ENCODE data around the gene LMX1B.
A peak's percentile ranks its signal among the peaks of the same experiment; 100 is the strongest.

Gene LMX1B

GRCh38 chr9:126605792-126606482 is 7.8 kb upstream of the LMX1B start:
- DNase-seq, result no peak

DNA sequence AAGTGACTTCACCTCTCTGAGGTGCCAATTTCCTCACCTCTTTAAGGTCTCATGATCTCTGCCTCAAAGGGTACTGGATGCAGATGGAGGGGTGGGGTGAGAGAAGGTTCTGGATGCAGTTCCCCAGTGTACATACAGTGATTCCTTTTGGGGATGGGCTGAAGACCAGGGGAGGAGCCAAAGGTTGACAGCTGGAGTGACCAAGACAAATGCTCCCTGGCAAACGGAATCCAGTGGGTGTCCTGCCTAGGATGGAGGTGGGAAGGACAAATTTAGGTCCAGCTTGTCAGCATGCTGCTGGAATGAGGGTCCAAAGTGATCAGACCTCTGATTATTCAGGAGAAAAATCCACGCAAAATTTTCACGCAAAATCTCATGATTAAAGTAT is 7.3 kb upstream of the LMX1B start:
- no peak for DNase-seq

DNA sequence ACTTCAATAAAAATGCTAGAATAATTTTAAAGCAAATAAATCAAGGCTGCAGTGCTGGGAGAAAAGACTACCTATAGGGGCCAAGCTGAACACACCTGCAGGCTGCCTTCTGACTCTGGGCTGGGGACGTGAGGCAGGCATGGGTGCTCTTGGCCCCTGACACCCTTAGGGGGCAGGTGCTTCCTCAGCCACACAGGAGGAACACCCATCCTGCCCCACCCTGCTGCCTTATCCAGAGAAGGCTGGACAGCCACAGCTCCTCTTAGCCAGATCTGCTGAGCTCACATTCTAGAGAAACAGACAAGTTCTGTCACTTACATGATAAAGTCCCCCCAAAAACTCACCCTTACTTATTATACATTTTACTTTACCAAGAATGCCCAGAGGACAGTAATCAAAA is 6.6 kb upstream of the LMX1B start:
- DNase-seq, result no peak

GRCh38 chr9:126607731-126608130 is 6.0 kb upstream of the LMX1B start:
- no peak for DNase-seq

- no peak for DNase-seq
Observed at GRCh38 chr9:126608551-126608950, 5.2 kb upstream of the LMX1B start.

- no peak for DNase-seq
Observed at GRCh38 chr9:126609191-126609590, 4.5 kb upstream of the LMX1B start.

DNA sequence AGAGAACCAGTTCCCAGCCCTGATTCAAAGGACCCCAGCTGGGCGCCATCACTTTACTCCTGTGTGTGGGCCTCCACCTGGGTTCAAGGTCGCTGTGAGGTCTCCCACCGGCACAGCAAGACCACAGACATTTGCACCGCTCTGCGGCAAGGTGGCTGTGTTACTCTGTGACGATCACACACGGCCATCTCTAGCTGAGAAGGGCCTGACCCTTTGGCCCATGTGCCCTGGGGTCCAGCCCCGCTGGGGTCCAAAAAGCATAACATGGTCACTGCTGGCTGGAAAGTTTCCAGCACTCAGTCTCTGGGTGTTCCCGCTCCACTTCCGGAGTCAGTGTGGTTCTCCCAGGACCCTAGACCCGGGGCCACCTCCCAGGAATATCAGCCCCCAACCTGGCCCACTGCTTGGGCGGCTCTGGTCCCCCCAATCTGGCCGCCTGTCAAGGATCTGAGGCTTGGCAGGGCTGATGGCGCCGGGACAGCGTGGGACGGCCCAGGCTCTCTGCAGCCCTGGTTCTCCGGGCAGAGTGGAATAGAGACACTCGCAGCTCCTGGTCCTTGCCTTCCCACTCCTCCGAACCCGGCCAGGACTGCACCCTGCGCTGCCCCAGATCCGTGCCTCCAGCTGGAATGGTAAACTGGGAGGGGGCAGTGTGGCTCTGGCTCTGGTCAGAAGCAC is 3.9 kb upstream of the LMX1B start:
- DNase-seq, result no peak

DNA sequence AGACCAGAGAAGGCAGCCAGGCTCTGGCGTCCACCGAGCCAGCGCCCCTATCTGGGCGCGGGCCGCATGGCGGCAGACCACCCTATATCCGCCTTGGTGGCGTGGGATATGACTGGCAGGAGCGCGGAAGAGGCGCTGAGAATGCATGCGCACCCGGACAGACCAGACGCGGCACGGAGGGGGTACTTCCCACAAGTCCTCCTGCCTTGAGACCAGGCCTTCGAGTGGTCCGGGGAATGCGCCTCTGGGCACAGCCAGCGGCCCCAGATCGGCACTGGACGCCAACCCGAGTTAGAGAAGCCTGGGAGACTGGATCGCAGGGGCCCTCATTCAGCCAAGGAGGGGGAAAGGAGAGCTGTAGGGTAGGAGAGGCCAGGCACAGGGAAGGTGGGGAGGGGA is 2.5 kb upstream of the LMX1B start:
- no peak for DNase-seq

- peak; percentile 57 for DNase-seq
Observed at GRCh38 chr9:126611592-126612325, 2.0 kb upstream of the LMX1B start.

- DNase-seq, result no peak
Observed at GRCh38 chr9:126612326-126612812, 1.4 kb upstream of the LMX1B start.

- no peak for DNase-seq
Observed at GRCh38 chr9:126612813-126613641, 701 bp upstream of the LMX1B start.

DNA sequence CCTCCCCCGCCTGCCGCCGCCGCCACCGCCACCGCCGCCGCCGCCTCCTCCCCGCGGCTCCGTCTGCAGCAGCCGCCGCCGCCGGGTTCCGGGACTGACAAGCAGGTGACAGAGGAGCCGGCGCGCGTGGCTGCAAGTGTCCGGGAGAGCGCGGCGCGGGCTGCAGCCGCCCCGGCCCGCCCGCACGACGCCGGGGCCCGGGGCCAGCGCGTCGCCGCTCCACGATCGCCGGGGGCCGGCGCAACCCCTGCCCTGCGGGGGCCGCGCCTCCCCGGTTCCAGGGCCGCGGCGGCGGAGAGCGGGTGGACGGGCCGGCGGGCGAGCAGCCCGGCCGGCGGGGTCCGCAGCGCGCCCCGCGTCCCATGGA is 343 bp downstream of the LMX1B start:
- no peak for DNase-seq

- DNase-seq, result no peak
Observed at GRCh38 chr9:126614455-126615244, 922 bp downstream of the LMX1B start.

DNA sequence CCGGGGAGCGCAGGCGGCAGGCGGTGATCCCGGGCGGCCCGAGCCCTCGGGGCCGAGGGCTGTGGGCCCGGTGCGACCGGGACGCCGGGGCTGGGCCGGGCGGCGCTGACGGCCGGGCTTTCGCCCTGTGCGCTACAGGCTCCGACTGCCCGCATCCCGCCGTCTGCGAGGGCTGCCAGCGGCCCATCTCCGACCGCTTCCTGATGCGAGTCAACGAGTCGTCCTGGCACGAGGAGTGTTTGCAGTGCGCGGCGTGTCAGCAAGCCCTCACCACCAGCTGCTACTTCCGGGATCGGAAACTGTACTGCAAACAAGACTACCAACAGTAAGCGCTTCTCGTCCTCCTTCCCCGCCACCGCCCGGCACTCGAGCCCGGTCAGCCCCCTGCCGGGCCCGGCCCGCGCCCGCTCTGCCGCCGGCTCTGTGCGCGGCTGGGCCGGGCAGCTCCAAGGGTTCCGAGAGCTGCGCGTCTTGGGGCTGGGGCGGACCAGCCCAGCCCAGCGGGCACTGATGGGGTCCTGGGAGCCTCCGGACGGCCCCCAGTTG is 1.6 kb downstream of the LMX1B start:
- DNase-seq, result no peak

DNA sequence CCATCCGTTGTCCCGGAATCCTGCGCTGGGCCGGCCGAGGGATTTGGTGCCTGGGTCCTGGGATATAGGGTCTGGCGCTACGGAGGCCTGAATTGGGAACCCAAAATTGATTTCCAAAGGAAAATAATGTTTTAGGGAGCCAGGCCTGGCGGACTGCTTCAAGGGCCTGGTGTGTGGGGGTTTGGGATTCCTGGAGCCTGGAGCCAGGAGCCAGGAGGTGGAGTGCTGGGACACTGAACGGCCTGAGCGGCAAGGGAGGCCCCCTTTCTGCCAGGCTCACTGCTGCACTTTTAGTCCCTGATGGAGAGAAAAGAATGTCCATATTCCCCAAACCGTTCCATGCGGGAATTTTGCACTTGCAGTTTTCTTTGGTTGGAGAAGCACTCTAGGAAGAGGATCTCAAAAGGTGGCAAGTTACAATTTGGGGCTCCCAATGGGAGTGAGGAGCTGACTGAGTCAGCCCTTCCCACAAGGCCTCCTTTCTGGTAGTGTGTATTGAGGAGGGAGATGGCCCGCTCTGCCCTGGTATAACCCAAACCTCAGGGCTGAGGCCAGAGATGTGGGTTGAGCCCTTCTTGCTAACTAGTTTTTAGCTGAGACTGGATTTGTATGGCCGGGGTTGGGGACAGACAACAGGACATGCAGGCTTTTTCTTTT is 2.2 kb downstream of the LMX1B start:
- no peak for DNase-seq

- no peak for DNase-seq
Observed at GRCh38 chr9:126616521-126616976, 2.8 kb downstream of the LMX1B start.

DNA sequence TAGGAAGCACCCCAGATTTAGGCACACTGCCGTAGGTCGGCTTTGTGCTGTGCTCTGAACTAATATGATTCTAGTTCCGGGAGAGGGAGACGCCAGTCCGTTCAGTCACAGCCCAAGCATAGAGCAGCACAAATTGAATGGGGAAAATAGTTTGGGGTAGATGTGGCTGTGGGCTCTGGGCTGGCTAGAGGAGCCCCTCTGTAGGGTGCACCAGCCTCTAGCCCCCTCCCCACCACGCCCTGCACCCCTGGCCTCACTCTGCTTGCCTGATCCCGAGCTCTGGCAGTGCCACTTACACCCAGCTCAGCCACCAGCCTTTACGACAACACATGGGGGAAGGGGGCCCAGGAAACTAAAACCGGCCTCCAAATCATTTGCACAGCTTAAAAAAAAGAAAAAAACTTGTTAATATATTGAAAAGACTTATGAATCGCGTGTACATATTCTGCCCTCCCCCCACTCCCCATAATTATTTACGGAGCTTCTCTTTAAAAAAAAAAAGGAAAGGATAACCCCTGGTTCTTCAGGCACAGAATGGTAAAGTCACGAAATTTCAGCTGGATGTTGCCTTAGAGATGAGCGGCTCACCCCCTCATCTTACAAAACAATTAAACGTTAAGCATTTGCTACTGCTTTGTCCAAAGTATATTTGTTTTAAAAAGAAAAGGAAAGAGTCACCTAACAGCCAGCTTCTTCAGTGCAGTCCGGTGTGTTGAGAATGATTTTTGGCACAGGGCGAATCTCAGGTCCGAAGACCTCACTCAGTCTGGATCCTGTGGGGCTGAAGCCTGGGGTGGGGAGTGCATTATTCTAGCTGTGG is 3.5 kb downstream of the LMX1B start:
- DNase-seq, result no peak

DNA sequence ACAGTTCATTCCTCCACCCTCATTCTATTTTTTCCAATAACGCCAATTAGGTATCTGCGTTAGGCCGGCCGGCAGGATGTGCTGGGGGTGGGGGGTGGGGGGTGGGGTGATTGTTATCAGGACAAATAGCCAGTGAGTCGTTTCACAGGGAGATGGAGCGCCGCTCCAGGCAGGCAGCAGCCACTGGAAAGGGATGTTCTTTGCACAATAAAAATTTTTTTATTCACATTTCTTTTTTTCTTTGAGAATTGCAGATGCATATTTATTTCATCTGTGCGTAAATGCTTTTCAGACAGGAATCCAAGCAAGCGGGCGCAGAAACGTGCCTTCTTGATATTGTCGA is 4.1 kb downstream of the LMX1B start:
- no peak for DNase-seq

- no peak for DNase-seq
Observed at GRCh38 chr9:126618190-126618584, 4.5 kb downstream of the LMX1B start.

DNA sequence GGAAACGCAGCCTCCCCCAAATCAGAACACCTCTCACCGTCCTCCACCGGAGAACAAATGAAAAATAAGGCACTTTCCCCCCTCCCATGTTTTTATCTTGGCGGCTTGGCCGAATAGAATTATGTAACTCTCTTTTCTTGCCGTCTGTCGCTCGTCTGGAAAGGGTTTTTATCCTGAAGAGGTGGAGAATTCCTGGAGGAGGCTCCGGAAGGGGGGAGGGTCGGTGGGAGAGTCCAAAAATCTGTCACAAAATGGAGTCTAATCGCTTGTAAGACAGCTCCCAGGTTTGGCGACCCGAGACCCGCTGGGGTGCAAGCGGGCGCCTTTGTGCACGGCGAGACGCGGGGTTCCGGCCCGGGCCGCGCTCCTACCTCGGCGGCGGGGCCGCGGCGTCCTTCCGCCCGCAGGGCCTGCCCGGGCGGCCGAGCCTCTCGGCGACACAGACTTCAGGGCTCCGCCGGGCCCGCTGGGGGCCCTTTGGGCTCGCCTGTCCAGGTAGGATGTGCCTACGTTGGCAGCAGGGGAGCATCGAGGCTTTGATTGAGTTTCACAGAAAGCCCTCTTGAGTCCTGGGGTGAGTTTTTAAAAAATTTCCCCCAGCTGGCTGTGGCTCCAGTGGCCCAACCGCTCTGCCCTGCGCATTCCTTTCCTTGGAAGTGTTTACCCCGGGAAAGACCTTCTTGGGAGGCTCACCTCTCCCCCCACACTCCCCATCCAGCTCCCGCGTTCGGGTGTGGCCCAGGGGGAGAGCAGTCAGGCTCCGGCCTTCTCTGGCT is 5.0 kb downstream of the LMX1B start:
- no peak for DNase-seq

All from NCI-H2171 treated with DMSO at 0.1 percent for 48 hours (cell line).